ENCODE results near the gene GSC2.

DNA sequence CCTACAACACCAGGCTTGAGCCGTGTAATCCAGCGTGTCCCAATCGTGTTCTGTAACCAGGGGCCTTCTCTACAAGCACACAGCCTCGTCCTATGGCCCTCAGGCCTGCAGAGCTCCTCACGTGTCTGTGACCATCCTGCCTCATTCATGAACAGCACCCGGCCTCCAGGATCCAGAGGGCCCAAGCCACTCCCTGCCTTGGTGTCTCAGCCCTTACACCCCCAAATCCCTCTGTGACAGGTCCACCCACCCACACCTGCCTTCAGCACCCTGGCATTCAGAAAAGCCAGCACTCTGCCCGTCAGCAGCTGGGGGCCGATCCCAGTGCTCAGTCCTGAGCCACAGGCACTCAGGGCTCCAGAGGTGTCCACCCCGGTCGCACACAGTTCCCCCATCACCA, 13.2 kb downstream of the GSC2 start:
- TF ChIP-seq, protein P1, sequence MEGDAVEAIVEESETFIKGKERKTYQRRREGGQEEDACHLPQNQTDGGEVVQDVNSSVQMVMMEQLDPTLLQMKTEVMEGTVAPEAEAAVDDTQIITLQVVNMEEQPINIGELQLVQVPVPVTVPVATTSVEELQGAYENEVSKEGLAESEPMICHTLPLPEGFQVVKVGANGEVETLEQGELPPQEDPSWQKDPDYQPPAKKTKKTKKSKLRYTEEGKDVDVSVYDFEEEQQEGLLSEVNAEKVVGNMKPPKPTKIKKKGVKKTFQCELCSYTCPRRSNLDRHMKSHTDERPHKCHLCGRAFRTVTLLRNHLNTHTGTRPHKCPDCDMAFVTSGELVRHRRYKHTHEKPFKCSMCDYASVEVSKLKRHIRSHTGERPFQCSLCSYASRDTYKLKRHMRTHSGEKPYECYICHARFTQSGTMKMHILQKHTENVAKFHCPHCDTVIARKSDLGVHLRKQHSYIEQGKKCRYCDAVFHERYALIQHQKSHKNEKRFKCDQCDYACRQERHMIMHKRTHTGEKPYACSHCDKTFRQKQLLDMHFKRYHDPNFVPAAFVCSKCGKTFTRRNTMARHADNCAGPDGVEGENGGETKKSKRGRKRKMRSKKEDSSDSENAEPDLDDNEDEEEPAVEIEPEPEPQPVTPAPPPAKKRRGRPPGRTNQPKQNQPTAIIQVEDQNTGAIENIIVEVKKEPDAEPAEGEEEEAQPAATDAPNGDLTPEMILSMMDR (IDR thresholded peaks at IDR 0.05) = no peak
- TF ChIP-seq EZH2phosphoT487 (IDR thresholded peaks at IDR 0.05) = no peak

All from neural progenitor cell (in vitro differentiated cells).